HG02885 (cell line): ENCODE results near the gene TMEM119.
A peak's percentile ranks its signal among the peaks of the same experiment; 100 is the strongest.
"Not testable (repeated sequence)": the region's sequence is repeated elsewhere in the genome, so short reads cannot be mapped to it uniquely, and the experiment has no call there.

Experiments
- ATAC-seq: cut with Tn5 transposase; IDR thresholded peaks from one replicate; pipeline ENCODE4 v1.9.1; 2021; ENCODE audit warnings: mild to moderate bottlenecking; ENCODE audit not compliant: unreplicated experiment, poor library complexity

TMEM119 gene

GRCh38 chr12:108571609-108572165, 26.2 kb downstream of the TMEM119 start:
- no peak for ATAC-seq

GRCh38 chr12:108570743-108571608, 26.9 kb downstream of the TMEM119 start:
- ATAC-seq, result no peak

- ATAC-seq, result peak; percentile 87
Observed at GRCh38 chr12:108568338-108569154, 29.3 kb downstream of the TMEM119 start.

- no peak for ATAC-seq
Observed at GRCh38 chr12:108567406-108568337, 30.2 kb downstream of the TMEM119 start.

- no peak for ATAC-seq
Observed at GRCh38 chr12:108566452-108566851, 31.4 kb downstream of the TMEM119 start.

GRCh38 chr12:108565976-108566375, 31.9 kb downstream of the TMEM119 start:
- ATAC-seq, result no peak

GRCh38 chr12:108565146-108565545, 32.7 kb downstream of the TMEM119 start:
- ATAC-seq, result no peak

GRCh38 chr12:108564724-108565123, 33.2 kb downstream of the TMEM119 start:
- no peak for ATAC-seq

- no peak for ATAC-seq
Observed at GRCh38 chr12:108563804-108564151, 34.1 kb downstream of the TMEM119 start.

GRCh38 chr12:108563136-108563803, 34.6 kb downstream of the TMEM119 start:
- peak; percentile 53 for ATAC-seq

- peak; percentile 70 for ATAC-seq
Observed at GRCh38 chr12:108562348-108563135, 35.3 kb downstream of the TMEM119 start, which contains the start of gene ISCU. Gene ISCU (plus strand): TSS chr12:108562596. CDS start chr12:108562623, 27 bp downstream.

GRCh38 chr12:108561852-108562347, 36.0 kb downstream of the TMEM119 start:
- peak; percentile 1 for ATAC-seq

- peak; percentile 38 for ATAC-seq
Observed at GRCh38 chr12:108560752-108561719, 36.8 kb downstream of the TMEM119 start, which contains the start of gene SART3. Gene SART3 (minus strand): TSS chr12:108561173. CDS start chr12:108561154, 19 bp downstream.

- ATAC-seq, result no peak
Observed at GRCh38 chr12:108560321-108560721, 37.6 kb downstream of the TMEM119 start.

GRCh38 chr12:108559748-108560147, 38.1 kb downstream of the TMEM119 start:
- ATAC-seq, result no peak

- no peak for ATAC-seq
Observed at GRCh38 chr12:108559007-108559655, 38.8 kb downstream of the TMEM119 start.

- ATAC-seq, result not testable (repeated sequence)
Observed at GRCh38 chr12:108555383-108555782, 42.5 kb downstream of the TMEM119 start.
